AG04449 (cell line): ENCODE results near the gene TCF7L2.

Source experiments
- CTCF ChIA-PET: fragments of 350-600 bp; formaldehyde crosslinking; extraction: SDS; loops from one replicate; lab custom pipeline; 2021; ENCODE audit warnings: antibody characterized with exemption; lab: Yijun Ruan, JAX
- POLR2A ChIA-PET: fragments of 400-600, 350-600 bp; formaldehyde crosslinking; extraction: SDS; loops from one replicate; lab custom pipeline; 2020; ENCODE audit warnings: antibody characterized with exemption, inconsistent platforms; lab: Yijun Ruan, JAX
- DNase-seq: peaks from one replicate; pipeline ENCODE4 v3.0.0-alpha.2; 2010; ENCODE audit warnings: low read depth, low spot score
- H3K4me3 ChIP-seq: 2 replicates; pipeline ENCODE4 v1.5.1; 2011; ENCODE audit warnings: low read depth, mild to moderate bottlenecking, control low read depth, low read length
- CTCF ChIP-seq: IDR thresholded peaks from one replicate; pipeline ENCODE4 v1.5.1; 2011; ENCODE audit warnings: mild to moderate bottlenecking, moderate library complexity, low read length, control low read depth, inconsistent platforms; ENCODE audit not compliant: insufficient read depth; ENCODE audit errors: missing control alignments

The TCF7L2 gene

DNA sequence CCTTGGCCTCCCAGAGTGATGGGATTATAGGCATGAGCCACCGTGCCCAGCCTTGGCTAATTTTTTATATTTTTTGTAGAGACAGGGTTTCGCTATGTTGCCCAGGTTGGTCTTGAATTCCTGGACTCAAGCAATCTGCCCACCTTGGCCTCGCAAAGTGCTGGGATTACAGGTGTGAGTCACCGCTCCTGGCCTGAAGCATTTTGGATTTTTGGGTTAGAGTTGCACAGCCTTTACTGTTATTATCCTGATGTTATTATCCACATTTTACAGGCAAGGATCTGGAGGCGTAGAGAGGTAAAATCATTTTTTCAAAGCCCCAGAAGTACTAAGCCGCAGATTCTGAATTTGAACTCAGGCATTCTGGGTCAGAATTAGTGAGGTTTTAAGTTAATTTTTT is 75.4 kb downstream of the TCF7L2 start:
- no peak for DNase-seq
- no peak overlapping the region for H3K4me3 ChIP-seq
- POLR2A ChIA-PET: no interaction called here
- CTCF ChIA-PET: no interaction called here
- TF ChIP-seq CTCF: no peak

DNA sequence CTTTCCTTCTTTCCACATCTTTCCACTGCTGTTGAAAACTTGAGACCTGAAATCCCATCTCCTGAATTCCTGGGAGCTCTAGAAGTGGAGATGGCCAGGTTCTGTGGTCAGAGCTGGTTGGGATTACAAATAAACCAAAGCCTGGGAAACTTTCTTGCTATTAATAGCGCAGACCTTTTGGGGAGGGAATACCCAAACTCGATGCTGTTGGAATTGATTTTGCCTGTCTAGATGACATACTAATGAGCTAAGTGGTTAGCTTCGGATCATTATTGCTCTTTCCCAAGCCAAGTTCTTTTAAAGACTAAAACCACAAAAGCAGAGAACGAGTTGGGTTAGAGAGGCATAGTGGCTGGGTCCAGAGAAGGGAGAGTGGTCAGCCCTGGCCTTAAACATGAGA is 76.6 kb downstream of the TCF7L2 start:
- ChIA-PET POLR2A (no interaction called here), CTCF (no interaction called here)
- DNase-seq: peak; percentile 88
- H3K4me3 ChIP-seq: no peak overlapping the region
- no peak for TF ChIP-seq CTCF

GRCh38 chr10:113027230-113027573 is 77.2 kb downstream of the TCF7L2 start:
- ChIA-PET POLR2A (no interaction called here), CTCF (no interaction called here)
- H3K4me3 ChIP-seq: no peak overlapping the region
- DNase-seq: no peak
- TF ChIP-seq CTCF: no peak

GRCh38 chr10:113027574-113028455 is 77.8 kb downstream of the TCF7L2 start:
- TF ChIP-seq CTCF: no peak
- no peak overlapping the region for H3K4me3 ChIP-seq
- ChIA-PET POLR2A (no interaction called here), CTCF (interaction anchor here (0.6 kb wide), 2 partner anchors 43 to 1780 kb away, joined by 3 read pairs; no protein-coding TSS in a partner anchor)
- DNase-seq: no peak

DNA sequence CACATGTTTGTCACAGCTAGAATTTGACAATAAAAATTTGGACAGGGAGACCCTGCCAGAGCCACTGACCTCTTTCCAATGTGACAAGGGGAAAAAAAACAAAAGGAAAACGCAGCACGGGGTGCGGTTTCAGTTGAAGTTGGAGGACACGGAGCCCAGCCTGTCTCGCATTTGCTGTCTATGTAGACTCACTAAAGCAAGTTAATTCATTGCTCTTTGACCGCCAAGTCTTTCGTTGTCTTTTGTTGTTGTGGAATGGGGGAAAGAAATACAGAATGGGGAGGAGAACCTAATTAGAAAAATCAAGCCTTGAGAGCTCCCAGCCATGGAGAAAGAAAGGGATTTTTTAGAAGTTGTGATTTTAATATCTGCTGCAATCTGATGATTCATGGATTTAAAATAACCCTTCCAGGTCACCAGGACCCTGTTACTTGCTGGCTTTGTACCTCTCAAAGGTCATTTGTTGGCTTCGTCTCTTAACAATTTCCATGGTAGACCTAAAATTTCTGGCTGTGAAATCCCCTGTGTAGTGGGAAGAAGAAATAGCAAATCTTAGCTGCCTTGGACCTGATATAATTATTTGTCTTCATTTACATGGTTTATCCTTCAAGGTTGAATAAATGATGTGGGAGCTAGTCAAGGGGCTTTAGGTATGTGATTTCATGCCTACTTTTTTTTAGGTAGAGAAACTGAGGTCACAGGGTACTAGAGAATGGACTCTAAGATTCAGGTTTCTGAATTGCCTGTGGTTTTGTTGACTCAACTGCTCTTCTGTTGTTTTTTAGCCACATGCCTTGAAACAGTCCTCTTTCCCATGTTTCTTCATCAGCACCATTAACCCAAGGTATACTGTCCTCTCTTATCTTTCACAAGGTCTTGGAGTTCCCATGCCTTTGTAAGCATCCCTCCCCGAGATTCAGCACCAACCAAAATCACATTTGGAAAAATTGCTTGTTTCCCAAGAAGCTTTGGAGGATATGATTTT is 78.7 kb downstream of the TCF7L2 start:
- CTCF ChIA-PET: interaction anchor here (0.6 kb wide), 2 partner anchors 44 to 1779 kb away, joined by 3 read pairs; no protein-coding TSS in a partner anchor
- no peak overlapping the region for H3K4me3 ChIP-seq
- no peak for TF ChIP-seq CTCF
- POLR2A ChIA-PET: no interaction called here
- DNase-seq: no peak
